Transverse colon (tissue), 3 donors: ENCODE measurements around the gene PIGR.

ENCODE experiments used
- CTCF ChIP-seq, 5 experiments: fragments of 200-600 bp in 3 of 5; fragments of 450-650 bp in 2 of 5; sonication (generic) in 3 of 5; IDR thresholded peaks; 1 replicate in 2 of 5; 2 replicates in 3 of 5; pipeline ENCODE4 v1.5.1; 2016 to 2017; ENCODE audit warnings: antibody characterized with exemption in 5 of 5, inconsistent platforms in 3 of 5, mild to moderate bottlenecking in 2 of 5, moderate library complexity in 1 of 5
- POLR2A ChIP-seq: fragments of 450-650 bp; IDR thresholded peaks from one replicate; pipeline ENCODE4 v1.6.1; 2016; ENCODE audit warnings: antibody characterized with exemption, mild to moderate bottlenecking, moderate library complexity

- TF ChIP-seq CTCF (IDR thresholded peaks at IDR 0.05) (no peak), POLR2A (no peak)
Observed at GRCh38 chr1:206929524-206929923, 16.7 kb downstream of the PIGR start.
